ENCODE measurements around the gene PRUNE2.
"Not testable (repeated sequence)": the region's sequence is repeated elsewhere in the genome, so short reads cannot be mapped to it uniquely, and the experiment has no call there.

Gene PRUNE2

GRCh38 chr9:76692458-76693129 is 213.3 kb downstream of the PRUNE2 start:
- no peak for DNase-seq (ENCODE audit: low spot score)

GRCh38 chr9:76691517-76692313 is 214.2 kb downstream of the PRUNE2 start:
- peak; percentile 73 for DNase-seq (ENCODE audit: low spot score)

- no peak for DNase-seq (ENCODE audit: low spot score)
Measured at GRCh38 chr9:76690973-76691370, 214.9 kb downstream of the PRUNE2 start.

- no peak for DNase-seq (ENCODE audit: low spot score)
Measured at GRCh38 chr9:76690246-76690972, 215.5 kb downstream of the PRUNE2 start.

GRCh38 chr9:76688471-76689238 is 217.3 kb downstream of the PRUNE2 start:
- no peak for DNase-seq (ENCODE audit: low spot score)

GRCh38 chr9:76687861-76688391 is 218.0 kb downstream of the PRUNE2 start:
- peak; percentile 72 for DNase-seq (ENCODE audit: low spot score)

- no peak for DNase-seq (ENCODE audit: low spot score)
Measured at GRCh38 chr9:76686756-76687155, 219.2 kb downstream of the PRUNE2 start.

- DNase-seq (ENCODE audit: low spot score) = no peak
Measured at GRCh38 chr9:76684213-76684612, 221.7 kb downstream of the PRUNE2 start.

- DNase-seq (ENCODE audit: low spot score) = no peak
Measured at GRCh38 chr9:76681556-76681955, 224.4 kb downstream of the PRUNE2 start.

GRCh38 chr9:76680716-76681425 is 225.0 kb downstream of the PRUNE2 start:
- DNase-seq (ENCODE audit: low spot score) = no peak

- no peak for DNase-seq (ENCODE audit: low spot score)
Measured at GRCh38 chr9:76677481-76678055, 228.3 kb downstream of the PRUNE2 start.

- no peak for DNase-seq (ENCODE audit: low spot score)
Measured at GRCh38 chr9:76676857-76677256, 229.1 kb downstream of the PRUNE2 start.

- no peak for DNase-seq (ENCODE audit: low spot score)
Measured at GRCh38 chr9:76667521-76667957, 238.4 kb downstream of the PRUNE2 start.

- not testable (repeated sequence) for DNase-seq (ENCODE audit: low spot score)
Measured at GRCh38 chr9:76665966-76666365, 239.9 kb downstream of the PRUNE2 start.

GRCh38 chr9:76665458-76665857 is 240.5 kb downstream of the PRUNE2 start:
- no peak for DNase-seq (ENCODE audit: low spot score)

- DNase-seq (ENCODE audit: low spot score) = no peak
Measured at GRCh38 chr9:76664120-76664519, 241.8 kb downstream of the PRUNE2 start.

GRCh38 chr9:76662476-76663281 is 243.2 kb downstream of the PRUNE2 start:
- no peak for DNase-seq (ENCODE audit: low spot score)

GRCh38 chr9:76658510-76659231 is 247.2 kb downstream of the PRUNE2 start:
- DNase-seq (ENCODE audit: low spot score) = no peak

GRCh38 chr9:76657265-76657664 is 248.6 kb downstream of the PRUNE2 start:
- DNase-seq (ENCODE audit: low spot score) = no peak
